GM12874 (cell line): ENCODE data around the gene FSD1L.

Experiments used
- TF ChIP-seq, protein P1 (sequence below): IDR thresholded peaks from 2 replicates; pipeline ENCODE4 v1.5.1; 2011; ENCODE audit warnings: low read depth, mild to moderate bottlenecking, control low read depth, low read length, moderate library complexity; ENCODE audit not compliant: insufficient read depth

The FSD1L gene

DNA sequence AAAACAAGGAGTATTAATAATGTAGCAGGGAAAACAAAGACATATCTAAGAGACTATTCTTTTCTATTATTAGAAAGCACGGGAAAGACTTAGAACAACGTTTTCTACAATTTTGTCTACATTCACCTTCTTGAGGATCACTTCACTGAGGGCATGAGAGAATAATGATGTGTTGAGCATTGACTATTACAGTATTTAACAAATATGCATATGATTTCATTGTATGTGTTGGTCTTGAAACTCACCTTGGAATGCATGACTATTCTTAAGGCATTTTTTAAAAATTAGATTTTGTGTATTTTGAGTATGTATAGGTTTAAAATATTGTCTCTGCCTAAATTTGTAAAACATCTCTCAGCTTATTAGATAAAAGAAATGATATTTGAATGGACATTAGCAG lies 1.2 kb downstream of the FSD1L start:
- TF ChIP-seq, protein P1, sequence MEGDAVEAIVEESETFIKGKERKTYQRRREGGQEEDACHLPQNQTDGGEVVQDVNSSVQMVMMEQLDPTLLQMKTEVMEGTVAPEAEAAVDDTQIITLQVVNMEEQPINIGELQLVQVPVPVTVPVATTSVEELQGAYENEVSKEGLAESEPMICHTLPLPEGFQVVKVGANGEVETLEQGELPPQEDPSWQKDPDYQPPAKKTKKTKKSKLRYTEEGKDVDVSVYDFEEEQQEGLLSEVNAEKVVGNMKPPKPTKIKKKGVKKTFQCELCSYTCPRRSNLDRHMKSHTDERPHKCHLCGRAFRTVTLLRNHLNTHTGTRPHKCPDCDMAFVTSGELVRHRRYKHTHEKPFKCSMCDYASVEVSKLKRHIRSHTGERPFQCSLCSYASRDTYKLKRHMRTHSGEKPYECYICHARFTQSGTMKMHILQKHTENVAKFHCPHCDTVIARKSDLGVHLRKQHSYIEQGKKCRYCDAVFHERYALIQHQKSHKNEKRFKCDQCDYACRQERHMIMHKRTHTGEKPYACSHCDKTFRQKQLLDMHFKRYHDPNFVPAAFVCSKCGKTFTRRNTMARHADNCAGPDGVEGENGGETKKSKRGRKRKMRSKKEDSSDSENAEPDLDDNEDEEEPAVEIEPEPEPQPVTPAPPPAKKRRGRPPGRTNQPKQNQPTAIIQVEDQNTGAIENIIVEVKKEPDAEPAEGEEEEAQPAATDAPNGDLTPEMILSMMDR: no peak

DNA sequence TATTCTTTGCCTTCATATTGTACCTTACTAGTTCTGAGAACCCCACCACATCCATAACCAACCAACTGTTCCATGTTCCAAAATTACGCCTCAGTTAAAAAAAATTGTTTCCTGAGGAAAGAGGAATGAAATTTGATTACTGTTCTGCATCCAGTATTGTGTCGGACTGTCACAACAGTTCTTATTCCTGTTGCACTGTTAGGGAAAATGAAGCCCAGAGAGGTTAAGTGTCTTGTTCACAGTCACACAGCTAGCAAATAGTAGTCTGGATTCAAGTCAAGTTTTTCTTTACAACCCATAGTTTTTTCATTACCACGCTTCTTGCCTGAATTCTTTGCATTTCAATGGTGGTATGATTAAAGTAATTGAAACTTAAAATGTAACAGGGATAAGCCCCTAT lies 4.4 kb downstream of the FSD1L start:
- TF ChIP-seq, protein P1: no peak

DNA sequence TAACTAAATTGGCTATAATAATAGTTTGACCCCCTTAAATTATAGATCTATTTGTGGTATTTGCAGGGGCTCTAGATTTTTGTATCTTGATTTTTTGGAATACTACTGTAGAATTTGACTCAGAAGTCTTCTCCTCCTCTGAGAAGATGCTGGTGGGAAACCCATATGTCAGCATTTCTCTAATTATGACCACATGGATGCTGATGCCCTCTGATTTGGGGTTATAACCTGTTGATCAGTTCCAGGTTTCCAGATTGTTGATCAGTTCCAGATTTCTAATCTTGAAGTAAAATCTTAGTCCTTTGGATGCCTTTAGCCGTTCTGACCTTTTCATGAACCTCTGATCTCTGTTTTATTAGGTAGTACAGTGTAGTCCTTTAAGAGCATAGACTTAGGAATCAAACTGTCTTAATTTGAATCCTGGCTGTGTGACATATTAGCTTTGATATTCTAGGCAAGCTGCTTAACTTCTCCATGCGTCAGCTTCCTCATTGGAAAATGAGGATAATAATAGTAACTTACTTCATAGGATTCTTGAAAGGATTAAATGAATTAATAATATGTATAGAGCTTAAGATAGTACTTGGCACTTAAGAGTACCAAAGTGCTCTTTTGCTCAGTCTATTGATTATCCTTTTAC lies 8.1 kb downstream of the FSD1L start:
- TF ChIP-seq, protein P1: no peak

DNA sequence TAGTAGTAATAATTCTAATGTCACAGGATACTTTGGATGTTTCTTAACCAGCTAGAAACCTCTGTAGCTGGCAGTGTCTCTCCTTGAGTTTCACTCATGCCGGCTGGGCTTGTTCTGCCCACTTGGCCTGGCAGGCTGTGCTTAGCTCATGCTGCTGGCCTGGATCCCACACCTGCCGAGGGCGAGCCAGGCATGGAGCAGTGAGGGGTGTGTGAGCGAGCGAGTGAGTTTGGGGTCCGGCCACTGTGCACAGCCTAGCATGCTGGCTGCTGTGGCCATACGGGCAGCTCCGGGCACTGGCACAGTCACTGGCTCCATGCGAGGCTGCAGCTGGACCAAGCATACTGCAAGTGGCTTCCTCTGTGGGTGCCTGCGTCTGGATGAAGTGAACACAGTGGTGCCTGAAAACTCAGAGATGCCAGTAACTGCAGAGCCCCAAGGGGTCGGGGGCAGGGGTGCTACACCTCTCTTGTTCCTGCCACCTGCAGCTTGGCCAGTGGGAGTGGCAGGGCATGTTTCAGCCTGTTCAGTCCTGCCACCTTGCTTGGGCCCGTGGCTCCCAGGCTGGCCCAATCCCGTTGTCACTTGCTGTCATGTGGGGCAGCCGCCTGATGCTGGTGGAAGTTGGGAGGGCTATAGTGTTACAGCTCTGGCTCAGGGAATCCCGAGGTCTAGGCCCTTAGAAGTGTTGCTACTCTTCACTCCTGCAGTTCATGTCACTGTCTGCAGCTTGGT lies 9.9 kb downstream of the FSD1L start:
- TF ChIP-seq, protein P1: no peak

DNA sequence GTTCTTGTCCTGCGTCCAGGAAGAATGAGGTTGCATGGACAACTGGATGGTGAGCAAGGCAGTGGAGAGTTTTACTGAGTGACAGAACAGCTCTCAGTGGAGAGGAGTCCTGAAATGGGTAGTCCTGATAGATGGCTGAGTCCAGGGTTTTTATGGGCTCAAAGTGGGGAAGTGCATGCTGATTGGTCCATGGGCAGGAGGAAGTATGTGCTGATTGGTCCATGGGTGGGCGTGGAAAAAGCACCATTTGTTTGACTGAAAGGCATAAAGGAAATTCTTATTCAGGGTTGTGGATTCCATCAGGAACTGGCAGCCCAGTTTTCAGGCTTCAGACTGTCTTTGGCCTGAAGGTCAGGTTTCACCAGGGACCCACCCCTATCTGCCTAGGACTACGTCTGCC lies 10.6 kb downstream of the FSD1L start:
- TF ChIP-seq, protein P1: no peak

DNA sequence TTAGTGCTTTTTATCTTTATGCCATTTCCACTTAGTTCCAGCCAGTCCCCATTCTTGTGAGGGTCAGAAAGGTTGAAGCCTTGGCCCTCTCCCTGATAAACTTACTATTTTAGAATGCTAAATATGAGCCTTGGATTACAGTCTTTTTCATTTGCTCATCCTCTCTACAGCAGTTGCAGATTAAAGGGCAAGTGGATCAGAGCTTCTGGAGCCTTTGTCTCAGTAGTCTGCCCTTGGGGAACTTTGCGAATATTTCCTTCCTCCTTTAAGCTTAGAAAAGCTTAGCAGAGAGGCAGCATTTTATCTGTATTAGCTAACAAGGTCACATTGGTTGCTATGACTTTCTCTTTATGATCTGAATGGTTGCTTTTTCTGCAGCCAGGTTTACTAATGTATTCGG lies 11.5 kb downstream of the FSD1L start:
- TF ChIP-seq, protein P1: no peak

DNA sequence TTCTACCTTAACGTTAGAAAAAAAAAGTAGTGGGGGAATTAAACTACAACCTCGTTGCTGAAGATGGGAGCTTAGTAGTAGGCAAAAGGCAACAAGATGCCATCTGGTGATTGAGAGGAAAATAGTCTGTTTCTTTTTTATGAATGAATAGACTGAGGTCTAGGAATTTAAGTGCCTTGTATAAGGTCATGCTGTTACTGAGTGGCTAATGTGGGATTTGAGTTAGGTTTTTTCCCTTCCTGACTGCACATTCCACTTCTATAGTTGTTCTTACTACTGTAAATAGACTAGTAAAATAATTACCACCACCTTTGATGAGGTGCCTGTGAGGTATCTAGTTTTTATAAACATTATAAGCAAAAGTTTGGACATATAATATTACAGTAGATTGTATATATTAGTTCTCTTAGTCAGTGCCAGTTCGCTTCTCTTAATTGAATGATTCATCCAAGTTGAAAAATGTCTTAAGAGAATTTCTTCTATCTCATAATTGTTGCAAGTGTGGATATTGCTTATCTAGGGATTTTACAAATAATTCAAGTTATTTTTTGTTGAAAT lies 19.1 kb downstream of the FSD1L start:
- TF ChIP-seq, protein P1: no peak
